GM12801 (cell line): ENCODE measurements around the gene FHAD1.

Experiments used
- TF ChIP-seq, protein P1 (sequence below): IDR thresholded peaks from one replicate; pipeline ENCODE4 v1.5.1; 2011; ENCODE audit warnings: control low read depth; ENCODE audit not compliant: insufficient read length; ENCODE audit errors: extremely low read depth

Gene FHAD1

DNA sequence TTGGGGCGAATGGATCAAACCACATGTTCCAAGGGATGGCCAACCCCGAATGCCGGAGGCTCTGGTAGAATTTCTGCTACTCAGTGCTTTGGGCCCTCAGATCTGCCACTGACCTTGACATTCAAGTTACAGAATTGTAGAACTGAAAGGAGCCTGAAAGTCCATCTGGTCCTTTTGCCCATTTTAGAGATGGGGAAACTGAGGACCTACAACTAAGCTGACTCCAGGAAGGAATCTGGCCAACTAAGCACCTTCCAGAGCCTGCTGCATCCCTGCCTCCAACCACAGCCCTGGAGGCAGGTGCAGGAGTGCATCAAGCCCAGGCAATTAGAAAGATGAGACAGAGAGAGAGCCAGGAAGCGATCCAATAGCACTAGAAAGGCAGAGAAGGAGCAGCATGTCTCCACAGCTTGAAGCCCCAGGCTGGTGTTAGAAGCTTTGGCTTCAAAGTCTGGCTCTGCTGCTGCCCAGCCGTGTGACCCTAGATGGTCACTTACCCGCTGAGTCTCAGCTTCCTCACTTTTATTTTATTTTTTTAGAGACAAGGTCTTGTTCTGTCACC lies 189.9 kb downstream of the FHAD1 start:
- TF ChIP-seq, protein P1, sequence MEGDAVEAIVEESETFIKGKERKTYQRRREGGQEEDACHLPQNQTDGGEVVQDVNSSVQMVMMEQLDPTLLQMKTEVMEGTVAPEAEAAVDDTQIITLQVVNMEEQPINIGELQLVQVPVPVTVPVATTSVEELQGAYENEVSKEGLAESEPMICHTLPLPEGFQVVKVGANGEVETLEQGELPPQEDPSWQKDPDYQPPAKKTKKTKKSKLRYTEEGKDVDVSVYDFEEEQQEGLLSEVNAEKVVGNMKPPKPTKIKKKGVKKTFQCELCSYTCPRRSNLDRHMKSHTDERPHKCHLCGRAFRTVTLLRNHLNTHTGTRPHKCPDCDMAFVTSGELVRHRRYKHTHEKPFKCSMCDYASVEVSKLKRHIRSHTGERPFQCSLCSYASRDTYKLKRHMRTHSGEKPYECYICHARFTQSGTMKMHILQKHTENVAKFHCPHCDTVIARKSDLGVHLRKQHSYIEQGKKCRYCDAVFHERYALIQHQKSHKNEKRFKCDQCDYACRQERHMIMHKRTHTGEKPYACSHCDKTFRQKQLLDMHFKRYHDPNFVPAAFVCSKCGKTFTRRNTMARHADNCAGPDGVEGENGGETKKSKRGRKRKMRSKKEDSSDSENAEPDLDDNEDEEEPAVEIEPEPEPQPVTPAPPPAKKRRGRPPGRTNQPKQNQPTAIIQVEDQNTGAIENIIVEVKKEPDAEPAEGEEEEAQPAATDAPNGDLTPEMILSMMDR = no peak

DNA sequence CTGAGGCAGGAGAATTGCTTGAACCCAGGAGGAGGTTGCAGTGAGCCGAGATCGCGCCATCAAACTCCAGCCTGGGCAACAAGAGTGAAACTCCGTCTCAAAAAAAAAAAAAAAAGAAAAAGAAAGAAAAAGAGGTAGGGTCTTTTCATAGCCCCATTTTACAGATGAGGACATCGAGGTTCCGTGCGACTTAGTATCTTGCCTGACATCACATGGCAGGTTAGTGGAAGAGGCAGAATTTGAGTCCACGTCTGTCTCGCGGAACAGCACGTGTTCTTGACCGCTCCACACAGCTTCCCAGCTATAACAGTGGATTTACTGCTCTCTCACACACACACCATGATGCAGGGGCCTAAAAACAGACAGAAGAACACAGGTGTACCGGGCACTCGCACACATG lies 192.3 kb downstream of the FHAD1 start:
- TF ChIP-seq, protein P1 = no peak

DNA sequence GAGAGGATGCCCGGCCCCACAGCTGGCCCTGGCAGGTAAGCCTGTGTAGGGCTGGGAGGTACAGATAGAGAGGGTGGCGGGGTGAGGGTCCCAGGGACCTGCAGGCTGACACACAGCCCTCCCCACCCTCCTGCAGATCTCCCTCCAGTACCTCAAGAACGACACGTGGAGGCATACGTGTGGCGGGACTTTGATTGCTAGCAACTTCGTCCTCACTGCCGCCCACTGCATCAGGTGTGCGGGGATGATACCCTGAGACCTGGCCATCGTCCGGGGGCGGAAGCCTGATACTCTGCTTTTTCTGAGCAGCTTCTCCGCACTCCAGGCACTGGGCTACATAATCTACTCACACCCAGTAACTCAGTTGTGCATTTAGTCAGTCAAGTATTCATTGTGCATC lies 193.3 kb downstream of the FHAD1 start:
- TF ChIP-seq, protein P1 = no peak

DNA sequence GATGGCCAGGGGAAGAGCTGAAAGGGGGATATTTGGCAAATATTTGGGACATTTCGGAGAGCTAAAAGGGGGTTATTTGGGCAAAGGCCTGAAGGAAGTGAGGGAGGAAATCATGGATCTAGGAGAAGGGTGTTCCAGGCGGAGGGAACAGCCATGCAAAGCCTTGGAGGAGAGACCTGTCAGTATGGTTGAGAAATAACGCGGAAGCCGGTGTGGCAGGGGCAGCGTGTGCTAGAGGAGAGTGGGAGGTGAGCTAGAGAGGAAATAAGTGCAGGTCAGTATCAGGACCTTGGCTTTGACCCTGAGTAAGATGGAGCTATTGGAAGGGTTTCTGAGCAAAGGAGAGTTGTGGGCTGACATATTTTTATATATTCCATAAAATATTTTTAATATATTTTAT lies 194.2 kb downstream of the FHAD1 start:
- TF ChIP-seq, protein P1 = no peak

DNA sequence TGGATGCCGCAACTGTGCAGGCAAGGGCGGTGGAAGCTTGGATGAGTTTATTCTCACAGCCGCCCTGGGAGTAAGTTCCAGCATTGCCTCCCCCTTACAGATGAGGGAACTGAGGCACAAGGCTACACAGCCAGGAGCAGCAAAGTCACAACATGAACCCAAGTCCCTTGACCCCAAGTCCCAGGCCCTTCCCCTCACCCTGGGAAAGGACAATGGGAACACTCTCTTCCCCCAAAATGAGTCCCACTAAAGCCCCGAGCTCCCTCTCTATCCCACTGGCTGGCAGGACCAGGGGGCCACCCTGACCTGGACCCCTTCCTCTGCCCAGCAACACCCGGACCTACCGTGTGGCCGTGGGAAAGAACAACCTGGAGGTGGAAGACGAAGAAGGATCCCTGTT lies 195.1 kb downstream of the FHAD1 start:
- TF ChIP-seq, protein P1 = no peak

DNA sequence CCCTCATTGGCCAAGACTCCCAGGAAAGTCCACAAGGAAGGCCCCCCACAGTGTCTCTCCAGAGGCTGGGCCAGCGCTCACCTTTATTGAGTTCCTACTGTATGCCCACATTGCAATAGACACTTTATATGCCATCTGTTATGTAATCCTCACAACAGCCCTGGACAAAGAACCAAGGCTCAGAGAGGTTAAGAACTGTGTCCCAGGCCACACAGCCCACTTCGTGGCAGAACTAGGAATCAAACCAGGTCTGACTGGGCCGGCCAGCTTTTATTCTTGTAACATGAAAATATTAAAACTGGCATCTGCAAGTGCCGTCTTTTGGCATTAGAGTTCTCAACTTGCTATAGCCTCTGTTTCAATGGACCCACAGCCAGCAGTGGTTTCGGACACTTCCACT lies 195.7 kb downstream of the FHAD1 start:
- TF ChIP-seq, protein P1 = no peak

DNA sequence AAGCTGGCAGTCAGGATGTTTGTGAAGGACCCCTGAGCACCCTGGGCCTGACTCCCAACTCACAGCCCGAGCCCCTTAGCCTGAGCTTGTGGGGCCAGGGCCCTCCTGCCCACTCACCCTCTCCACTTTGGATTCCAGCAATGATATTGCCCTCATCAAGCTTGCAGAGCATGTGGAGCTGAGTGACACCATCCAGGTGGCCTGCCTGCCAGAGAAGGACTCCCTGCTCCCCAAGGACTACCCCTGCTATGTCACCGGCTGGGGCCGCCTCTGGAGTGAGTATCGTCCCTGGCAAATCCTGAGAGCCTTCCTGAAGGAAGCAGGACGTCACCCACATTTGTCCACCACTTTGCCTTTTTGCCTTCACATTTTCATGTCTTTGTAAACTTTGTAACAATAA lies 196.3 kb downstream of the FHAD1 start:
- TF ChIP-seq, protein P1 = no peak
